Superior temporal gyrus (tissue), 1 donor: ENCODE data around the gene UTP15.

ENCODE experiments used
- DNase-seq: peaks from one replicate; pipeline ENCODE4 v3.0.0-alpha.2; 2016; ENCODE audit errors: extremely low spot score

Gene UTP15, protein sequence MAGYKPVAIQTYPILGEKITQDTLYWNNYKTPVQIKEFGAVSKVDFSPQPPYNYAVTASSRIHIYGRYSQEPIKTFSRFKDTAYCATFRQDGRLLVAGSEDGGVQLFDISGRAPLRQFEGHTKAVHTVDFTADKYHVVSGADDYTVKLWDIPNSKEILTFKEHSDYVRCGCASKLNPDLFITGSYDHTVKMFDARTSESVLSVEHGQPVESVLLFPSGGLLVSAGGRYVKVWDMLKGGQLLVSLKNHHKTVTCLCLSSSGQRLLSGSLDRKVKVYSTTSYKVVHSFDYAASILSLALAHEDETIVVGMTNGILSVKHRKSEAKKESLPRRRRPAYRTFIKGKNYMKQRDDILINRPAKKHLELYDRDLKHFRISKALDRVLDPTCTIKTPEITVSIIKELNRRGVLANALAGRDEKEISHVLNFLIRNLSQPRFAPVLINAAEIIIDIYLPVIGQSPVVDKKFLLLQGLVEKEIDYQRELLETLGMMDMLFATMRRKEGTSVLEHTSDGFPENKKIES

DNA sequence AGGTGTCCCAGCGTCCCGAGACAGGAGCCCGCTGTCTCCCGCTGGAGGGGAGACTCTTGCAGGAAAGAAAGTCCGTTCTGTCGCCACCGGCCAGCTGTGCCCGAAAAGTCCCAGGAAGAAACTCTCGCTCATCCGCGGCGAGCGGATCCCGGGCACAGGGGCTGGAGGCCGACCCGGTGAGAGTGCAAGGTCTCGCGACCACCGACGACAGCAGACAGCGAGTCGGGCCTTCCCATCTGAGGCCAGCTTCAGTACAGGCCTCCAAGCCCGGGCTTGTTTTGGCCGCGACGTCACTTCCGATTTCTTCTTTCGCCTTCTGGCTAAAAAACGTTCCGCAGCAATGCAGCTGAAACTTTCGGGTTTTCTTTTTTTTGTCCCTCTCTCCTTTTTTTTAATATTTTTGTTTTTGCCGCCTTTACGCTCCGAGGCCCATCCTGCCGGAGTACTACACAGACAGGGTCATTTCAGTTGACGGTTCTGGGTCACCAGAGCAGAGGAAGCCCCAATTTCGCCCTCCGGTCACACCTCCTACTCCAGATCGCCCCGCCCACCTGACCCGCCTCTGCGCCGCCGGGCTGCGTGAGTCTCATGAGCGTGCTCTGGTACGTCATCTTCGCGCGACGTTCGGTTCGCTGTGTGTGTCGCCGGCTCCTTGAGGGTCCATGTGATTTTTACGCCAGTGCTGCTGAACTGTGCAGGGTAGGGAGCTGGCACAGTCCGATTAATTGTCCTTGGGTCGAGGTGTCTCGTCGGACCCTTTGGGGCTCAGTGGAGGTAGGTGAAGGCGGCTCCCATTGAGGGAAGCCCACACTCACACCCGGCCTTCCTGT is at the start of gene UTP15, which contains the start of gene ANKRA2:
Gene UTP15 (plus strand): TSS at position 605 of the 830 bp plus-strand sequence. CDS start 1,602 bp downstream, outside the sequence.
Gene ANKRA2 (minus strand): TSS at position 501 of the 830 bp plus-strand sequence. CDS start 2,758 bp downstream, outside the sequence.
- peak; percentile 99 for DNase-seq

DNA sequence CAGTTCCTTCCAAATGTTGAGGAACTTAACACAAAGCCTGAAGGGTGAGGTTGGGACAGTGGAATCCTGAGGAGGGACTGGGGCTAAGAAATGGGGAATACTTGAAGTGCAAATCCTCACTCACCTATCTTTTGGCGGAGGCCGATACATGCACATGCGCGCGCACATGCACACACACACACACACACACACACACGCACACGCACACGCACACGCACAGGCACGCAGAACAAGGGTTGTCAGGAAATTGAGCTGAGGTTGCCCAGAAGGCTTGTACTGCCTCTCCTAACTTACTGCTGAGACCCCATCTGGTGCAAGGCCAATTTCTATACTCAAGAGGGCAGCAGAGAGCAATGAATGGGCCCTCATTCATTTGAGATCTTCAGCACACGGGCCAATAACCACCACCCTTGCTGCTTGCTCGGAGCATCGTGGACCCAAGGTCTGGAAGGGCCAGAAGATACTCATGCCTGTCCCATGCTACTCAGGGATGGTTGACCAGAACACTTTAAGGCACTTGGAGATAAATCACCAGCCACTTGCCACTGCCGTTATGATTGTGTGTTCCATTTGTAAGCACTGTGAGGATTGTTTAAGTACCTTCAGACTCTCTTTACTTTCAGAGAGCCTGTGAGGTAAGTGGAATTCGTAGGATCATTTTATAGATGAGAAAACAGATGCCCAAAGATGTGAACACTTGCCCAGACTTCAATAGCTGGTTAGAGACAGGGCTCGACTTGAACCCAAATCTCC is 45.8 kb upstream of the UTP15 start:
- DNase-seq, result peak; percentile 93

DNA sequence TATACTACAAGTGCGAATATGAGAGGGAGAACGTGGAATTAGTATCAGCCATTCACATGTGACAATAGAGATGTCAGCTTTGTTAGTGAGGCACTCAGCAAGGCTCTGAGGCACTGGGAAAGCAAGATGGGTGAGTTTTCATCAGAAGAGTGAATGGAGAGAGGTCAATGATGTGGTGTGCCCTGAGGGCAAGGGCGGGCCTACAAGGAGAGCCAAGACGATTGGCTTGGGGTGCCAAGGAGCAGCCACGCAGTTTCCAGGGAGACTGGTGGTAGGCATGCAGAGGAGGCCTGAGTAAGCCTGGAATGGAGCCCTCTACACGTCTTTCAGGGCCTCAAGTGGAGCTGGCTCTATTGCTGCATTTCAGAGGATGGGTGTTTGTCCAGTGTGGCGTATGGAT is 42.6 kb upstream of the UTP15 start:
- DNase-seq, result no peak

DNA sequence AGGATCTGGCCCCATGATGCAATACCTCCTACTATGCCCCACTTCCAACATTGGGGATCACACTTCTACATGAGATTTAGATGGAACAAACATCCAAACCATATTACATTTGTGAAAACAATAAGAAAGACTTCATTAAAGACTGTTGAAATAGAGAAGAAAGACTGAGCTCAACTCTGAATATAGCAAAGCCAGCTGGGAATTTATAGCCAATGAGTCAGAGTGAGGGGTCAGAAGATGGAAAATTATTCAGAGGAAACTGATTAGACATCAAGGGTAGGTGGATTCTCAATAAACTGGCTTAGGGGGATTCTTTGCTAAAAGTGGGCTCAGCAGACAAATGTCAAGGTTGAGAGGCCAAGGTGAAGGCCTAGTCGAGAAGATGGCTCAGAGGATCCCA is 41.7 kb upstream of the UTP15 start:
- DNase-seq, result no peak

DNA sequence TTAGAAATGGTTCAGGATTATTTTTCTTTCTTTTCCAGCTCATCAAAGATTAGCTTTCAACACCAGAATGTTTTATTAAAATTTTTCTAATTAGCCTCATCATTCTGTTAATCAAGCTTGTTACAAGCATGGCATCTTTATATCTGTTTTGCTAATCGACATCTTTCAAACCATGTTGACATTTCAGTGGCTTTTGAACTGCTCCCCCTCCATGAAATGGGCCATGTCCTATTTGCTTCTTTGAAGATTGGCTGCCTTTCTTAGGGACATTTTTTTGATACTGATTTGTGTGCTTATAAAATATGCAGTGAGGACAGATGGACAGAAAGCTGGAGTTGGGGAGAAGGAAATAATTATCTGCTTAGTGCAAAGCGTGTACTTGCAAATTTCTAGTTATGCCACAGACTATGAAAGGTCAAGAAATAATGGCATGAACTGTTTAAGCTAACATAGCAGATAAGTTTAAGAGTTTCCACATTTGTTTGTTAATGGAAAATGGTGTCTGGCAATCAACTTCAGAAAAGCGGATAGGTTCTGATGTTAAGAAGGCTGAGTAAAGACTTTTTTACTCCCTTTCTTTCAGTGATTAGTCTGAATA is 39.8 kb upstream of the UTP15 start:
- DNase-seq, result no peak

DNA sequence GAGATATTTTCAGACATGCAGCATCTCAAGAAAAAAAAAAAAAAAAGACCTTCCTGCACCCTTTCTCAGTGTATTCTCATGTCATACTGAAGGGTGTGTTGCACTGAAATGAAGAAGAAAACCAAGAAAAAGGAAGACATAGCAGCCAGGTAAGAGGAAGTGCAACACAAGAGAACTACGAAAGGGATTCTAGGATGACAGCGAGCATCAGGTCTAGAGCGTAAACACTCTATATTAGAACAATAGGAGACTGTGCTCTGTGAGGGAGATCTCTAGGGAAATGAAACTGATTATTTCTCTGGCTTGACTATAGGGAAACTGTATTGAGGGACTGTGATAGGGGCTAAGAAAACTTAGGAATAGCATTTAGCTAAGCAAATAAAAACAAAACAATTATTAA is 37.3 kb upstream of the UTP15 start:
- DNase-seq, result peak; percentile 20

DNA sequence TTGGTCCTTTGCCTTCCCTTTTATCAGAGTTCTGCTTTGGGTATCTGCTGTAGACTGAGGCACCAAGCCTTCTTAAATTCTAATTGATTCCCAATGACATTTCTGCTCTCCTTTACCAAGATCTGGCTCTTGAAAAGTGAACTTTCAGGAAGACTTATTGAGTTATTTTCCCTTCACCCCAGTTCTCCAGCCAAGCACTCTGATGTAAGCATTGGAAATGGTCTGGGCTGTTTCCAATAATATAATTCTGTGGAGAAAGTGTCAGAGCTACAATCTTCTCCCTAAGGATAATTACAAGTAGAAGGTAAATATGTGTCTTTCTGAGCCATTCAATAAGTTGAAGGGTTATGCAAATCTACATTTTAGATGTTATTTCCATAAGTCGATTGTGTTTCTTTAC is 36.5 kb upstream of the UTP15 start:
- no peak for DNase-seq

DNA sequence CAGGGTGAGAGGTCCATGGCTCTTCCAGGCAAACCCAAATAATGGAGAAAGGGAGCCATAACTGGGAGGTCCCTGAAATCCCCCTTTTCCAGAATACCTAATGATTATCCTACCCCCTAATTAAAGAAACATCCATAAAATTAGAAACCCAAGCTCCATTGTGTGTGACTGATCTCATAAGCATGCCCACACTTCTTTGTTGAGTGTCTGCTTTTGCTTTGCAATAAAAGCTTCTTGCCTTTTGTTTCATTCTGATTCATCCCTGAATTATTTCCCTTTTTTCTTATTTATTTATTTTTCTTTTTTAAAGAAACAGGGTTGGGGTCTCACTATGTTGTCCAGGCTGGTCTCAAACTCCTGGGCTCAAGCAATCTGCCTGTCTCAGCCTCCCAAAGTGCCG is 34.2 kb upstream of the UTP15 start:
- no peak for DNase-seq

DNA sequence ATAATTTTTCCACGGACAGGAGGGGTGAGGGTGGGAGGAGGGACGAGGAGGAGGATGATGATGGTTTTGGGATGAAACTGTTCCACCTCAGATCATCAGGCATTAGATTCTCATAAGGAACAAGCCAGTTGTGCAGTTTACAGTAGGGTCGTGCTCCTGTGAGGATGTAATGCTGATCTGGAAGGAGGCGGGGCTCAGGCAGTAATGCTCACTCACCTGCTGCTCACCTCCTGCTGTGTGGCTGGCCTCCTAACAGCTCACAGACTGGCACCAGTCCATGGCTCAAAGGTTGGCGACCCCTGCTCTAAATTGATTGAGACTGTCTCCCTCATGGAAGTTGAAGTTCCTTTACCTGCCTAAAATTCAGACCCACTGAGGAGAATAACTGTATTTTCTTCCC is 33.3 kb upstream of the UTP15 start:
- no peak for DNase-seq

DNA sequence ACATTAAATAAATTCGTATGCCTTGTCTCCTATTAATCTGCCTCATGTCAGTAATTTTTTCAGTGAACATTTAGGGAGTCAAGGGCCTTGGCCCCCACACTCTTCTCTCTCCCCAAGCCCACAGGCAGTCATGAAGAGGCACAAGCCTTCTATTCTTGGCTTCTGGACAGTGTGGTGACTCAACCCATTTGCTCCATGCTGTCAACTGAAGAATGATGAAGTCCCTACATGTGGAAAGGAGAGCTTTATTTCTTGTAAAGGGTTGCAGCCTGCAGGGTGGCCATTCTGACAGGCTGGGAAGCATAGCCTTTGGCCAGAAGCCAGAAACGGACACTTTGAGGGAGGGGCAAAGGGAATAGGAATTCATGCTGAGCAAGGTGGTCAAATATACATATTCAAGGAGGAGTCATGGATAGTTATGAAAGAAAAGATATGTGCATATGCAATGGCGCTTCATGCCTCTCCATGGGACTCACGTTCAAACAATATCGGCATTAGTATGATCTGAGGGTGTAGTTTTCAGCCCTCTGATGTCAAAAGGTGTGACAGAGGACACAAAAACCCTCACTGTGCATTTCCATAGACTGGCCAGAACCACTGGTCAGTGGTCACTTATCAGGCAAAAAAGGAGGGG is 31.4 kb upstream of the UTP15 start:
- no peak for DNase-seq

DNA sequence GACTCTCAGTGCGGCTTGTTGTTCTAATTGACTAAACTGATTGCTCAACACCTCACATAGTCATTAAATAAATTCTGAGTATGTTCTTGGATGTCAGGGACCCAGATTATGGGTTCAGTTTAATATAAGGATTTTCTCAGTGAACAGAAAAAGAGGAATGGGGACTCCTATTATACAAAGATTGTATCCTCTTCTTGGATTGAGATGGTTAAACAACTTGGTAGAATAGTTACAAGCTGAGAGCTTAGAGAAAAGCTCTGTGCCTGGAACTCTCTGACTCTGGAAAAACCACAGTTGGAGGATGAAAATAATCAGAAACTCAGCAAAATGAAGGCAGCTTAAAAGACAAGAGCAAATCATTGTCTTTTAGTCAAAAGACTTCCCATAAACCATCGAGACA is 30.6 kb upstream of the UTP15 start:
- DNase-seq, result no peak

DNA sequence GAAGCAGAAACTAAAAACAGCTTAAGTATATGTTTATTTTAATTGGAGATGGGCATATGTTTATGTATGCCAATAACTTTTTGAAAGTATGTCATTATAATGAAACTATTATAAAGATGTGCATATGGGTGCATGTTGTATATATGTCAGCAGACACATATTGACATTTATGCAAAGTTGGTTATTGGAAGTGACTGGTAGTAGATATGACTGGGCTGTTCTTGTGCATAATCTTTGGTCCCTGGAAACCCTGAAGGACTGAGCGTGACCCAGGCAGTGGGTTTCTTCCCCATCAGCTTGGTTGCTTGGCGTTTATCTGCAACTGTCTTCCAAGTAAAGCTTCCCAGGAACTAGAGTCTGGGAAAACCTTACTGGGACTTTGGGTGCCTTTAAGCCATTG is 25.8 kb upstream of the UTP15 start:
- DNase-seq, result no peak

DNA sequence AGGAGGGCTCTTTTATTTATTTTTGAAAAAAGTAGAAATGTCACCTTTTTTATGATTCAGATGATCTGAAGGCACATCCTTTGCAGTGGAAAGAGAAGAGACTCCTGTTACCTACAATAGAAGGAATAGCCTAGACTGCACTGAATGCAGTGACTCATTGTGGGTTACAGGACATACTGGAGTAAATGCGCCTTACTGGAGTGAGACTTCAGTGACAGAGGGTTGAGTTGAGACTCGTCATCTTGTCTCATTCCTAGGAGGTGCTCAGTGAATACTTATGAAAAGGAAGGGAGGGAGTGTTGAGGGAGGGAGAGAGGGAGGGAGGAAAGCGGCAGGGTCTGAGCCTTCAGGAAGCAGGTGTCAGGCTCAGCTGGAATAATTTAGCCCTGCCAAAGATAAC is 25.4 kb upstream of the UTP15 start:
- DNase-seq, result no peak

DNA sequence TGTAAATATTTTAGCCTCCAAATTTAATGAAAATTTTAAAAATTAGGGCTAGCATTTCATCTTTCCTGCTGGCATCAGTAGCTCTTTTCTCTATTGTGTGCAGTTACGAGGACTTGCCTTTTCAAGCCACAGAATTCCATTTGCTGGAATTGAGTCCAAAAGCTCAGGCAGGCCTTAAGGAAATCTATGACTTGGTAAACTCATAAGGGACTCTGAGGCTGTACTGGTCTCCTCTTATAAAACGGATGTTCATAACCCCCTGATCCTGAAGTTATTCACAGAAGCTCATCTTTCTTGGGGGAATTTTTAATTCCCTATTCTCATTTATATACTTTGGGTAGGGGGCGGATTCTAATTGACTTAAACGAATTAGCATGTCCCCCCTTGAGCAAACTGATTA is 23.5 kb upstream of the UTP15 start:
- no peak for DNase-seq

DNA sequence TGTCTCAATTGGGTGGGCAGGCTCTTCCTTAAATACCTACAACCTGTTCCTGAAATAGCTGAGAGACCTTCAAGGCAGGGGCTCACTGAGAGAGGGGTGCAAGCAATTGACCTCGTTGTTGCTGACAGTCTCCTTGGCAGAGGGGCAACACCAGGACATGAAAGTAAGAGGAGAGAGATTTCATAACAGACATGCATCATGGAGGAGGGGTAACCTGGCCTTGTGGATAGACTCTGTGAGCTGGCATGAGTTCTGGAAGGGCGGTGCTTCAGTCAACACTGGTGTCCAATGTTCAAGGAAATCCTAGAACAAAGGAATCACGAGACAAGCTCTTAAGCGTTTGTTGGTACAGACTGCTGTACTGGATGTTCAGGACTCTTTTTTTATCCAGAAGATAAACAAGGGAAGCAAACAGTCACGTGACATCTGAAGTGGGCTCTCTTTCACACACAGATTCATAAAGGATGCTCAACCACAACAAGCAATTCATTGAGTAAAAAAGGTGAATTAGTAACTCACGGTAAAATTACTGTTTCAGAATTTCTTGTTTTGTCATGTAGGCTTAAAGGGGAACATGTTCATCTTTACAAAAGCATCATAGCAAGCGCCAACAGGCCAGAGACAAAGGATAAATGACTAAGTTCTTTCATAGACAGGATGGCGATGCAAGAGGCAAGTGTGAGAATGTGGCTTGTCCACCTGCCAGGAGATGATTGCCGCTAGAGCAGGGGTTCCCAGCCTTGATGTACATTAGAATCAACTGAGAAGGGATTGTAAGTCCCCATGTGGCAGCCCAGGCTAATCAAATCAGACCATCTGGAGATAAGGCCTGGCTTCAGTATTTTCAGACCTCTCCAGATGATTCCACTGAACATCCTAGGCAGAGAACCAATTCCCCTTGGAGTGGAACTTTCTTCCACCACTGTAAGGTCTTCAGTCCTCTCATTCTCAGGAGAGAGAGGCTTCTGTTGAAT is 20.8 kb upstream of the UTP15 start:
- DNase-seq, result no peak

DNA sequence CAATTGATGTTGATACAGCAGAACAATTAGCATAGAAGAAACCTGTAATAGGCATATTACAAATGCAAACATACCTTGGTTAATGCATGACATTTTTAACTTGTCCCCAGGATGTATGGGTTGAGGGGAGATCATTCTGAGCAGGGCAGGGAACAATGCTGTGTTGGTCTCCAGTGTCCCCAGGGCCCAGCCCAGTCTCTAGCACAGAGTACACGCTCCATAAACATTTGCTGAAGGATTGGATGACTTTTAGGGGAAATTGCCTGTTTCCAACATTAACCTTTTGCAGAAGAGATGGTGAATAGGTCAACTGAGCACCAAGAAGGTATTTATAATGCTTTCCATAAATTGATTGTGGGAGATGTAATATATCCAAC is 20.2 kb upstream of the UTP15 start:
- DNase-seq, result no peak

DNA sequence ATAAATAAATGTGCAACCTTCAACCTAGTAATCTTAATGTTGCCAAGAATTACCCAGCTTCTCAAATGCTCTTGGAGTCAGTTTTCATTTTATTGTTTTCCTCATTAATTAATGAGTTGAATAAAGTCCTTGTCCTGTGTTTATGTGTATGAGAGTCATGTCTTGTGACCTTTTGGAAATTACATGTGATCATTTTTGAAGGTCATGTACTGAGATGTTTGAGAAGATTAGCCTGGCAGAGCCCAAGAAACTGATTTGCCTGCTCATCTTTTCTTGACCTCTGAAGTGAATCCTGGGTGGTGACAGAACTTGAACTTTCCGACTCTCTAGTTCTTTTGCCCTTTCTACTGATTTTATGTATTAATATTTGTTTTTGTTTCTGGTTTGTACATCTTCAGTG is 15.5 kb upstream of the UTP15 start:
- DNase-seq, result no peak

DNA sequence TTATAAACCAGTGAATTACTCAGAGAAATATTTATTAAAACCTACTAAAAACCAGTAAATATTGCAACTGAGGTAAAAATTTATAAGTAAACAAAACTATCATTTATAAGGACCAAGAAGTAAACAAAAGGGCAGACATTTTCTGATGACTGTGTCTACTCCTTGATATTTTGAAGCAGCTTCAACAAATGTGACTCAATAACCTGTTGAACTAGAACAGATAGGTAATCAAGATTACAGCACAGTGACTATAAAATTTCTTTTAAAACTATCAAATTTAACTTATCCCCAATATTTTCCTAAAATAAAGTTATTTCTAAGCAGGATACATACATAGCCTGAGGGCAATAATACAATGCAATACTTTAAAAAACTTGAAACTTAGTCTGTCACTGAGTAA is 12.9 kb upstream of the UTP15 start:
- no peak for DNase-seq

DNA sequence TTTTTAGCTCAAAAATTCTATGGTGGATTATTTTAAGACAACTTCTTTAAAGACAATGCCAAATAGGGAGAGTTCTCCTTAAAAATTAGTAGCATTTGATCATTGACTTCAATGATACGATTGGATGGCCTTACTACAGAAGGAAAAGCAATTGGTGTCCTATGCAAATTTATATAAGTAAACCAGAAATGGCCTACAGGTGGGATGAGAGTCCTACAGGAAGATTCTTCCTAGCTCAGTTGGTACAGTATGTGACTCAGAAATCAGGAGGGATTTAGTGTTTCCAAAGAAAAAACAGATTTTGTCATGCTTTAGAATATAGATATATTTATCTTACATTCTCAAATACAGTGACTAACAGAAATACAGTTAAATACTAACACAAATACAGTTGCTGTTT is 6.6 kb upstream of the UTP15 start:
- no peak for DNase-seq

DNA sequence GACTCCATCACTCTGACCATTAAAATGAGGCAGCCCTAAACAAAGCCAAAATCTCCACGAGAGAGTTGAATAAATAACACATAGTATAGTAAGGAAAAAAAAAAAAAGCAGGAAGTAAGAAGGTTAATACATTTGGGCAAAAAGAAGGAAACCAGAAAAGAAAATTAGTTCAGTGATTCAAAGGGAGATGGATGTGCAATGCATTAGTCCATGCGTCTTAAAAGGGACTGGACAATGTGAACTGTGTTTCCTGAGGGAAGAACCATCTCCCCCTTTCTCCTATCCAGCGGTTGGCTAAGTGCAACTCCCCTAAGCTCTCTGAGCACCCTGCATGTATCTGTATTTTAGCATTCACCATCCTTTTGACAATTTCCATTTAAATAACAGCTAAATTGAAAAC is 1.5 kb upstream of the UTP15 start:
- DNase-seq, result no peak
